CD4-positive, alpha-beta T cell treated with Interleukin-10 for 1 hour (primary cell): Measurements from ENCODE around the gene UNC13B.
"Not testable (repeated sequence)": the region's sequence is repeated elsewhere in the genome, so short reads cannot be mapped to it uniquely, and the experiment has no call there.

Experiments used
- DNase-seq: peaks from one replicate; pipeline ENCODE4 v3.0.0-alpha.2; 2020

Gene UNC13B

GRCh38 chr9:35161713-35162604 is at the start of gene UNC13B:
Gene UNC13B, plus strand, starts transcription at chr9:35162009. Its CDS starts 275 bp downstream, at chr9:35162284.
- peak; percentile 81 for DNase-seq

DNA sequence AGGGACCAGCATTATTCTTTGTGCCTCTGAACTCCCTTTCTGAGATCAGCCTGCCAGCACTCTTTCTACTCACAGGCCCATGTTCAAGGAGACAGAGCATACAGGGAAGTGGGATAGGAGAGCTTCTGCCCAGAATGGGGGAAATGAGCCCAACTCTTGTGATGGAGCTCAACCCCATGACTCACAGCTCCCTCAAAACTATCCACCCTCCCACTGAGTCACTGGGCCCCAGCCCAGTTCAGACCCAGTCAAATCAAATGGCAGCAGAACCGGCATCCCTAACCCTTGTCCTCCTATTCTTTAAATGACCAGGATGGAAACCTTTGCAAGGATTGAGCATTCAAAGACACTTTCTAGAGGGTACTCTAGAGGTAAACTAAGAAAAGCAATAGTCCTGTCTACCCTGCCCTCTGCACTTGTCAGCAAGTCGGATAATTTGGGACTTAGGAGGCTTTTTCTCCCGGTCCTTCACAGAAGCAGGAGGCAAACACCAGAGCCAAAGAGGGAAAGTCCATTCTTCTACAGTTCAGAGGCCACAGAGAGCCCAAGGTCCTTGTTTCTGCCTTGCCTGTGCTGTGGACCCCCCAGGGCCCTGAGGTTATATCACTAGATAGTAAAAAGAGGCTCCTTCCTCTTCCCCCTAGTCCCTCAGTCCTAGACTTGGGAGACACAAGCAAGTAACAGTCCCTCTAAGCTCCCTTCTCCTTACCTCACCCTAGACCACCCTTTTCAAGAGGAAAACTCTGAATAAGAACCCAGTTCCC is 49.4 kb upstream of the UNC13B start:
- no peak for DNase-seq

DNA sequence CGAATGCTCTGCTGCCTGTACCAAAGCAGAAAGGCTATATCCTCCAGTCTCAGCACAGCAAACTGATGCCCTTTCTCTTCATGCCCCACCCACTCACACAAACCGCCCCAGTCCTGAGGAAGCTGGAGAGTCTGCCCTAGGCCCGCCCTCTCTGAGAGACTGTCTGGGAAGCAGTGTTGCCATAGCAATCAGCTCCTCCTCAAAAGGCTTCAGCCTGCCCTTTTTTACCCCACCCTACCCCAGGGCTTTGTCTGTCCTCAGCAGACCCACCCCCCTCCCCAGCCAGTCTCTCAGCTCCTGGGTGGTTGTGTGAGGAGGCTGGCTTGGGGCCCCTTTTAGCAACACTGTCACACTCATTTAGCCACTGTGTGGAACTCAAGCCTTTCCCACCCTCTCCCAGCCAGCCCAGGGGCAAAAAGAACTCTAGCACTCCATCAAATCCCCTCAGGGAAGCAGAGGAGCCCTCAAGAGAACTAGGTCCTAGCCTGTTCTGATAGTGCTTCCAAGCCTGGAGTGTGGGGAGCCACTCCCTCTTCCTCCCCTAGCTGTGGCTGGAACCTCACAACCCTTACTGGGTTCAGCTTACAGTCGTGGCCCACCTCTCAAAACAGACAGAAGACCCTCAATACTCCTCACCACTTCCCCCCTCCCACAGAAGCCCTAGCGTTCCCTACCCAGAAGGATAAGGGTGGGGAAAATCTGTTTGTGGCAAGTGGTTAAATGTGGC is 47.5 kb upstream of the UNC13B start:
- peak; percentile 89 for DNase-seq

DNA sequence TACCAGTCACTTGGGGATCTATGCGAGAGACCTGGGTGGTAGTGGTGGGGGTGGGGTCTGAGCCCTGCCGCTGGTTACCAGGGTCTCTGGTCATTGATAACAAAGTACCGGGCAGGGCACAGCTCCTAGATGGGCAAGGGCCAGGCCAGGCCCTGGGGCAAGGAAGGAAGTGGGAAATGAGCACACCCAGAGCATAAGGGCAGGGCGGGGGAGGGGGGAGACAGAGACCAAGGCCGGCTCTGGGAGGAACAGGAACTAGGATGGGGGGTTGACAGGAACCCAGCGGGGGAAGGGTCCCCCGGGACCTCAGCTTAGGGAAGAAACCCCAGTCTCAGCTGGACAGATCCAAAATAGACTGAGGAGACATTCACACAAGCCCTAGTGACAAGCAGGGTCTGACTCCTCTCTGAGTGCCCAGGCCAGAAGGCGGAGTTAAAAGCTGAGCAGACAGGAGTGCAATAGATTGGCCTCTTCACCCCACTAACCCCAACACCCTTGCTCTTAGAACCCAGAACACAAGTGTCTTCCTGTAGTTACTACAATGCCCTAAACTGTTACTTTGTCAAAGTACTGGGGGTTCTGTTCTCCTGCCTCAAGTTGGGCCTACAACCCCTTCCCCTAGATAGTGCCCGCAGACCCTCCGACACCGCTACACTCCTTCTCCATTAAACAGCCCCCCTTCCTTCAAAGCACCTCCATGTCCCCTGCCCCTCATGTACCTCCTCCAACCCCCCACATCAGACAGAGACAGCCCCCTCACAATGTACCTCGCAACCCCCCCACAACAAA is 46.8 kb upstream of the UNC13B start:
- peak; percentile 55 for DNase-seq

DNA sequence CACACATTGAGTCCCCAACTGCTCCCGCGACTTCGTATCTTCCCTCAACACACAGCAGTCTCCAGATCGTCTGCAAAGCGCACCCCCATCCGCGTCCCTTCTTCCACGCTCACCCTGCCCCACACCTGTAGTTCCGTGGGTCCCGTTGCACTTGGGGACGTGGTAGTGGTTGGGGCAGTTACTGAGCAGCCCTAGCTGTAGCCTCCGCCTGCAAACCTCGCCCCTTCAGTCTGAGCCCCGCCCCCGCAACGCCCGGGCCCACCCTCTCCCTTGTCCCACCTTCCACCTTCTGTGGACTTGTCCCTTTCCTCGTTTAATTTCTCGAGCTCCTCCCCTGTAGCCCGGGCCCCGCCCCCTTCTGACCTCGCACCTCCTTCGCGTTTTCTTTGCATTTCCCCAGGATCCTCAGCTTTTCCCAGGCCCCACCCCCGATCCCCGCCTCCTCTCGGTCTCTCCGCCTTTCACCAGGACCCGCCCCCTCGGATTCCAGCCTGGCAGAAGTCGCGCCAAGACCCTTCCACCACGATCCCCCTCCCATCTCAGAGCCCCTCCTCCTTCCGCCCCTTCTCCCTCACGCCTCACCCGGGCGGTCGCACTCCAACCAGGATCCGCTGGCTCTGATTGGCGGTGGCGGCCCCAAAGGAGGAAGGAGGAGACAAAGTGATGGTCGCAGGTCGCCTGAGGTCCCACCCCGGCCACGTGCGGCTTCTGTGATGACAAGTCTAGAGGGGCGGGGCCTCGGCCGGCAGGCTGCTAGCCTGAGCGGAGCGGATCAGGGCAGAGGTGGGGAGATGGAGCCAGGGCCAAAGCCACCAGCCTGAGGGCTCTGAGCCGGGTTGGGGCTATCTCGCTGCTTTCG is 45.9 kb upstream of the UNC13B start, which contains the start of gene ATOSB:
TSS of gene ATOSB (minus strand) at position 183 of the 859 bp plus-strand sequence. CDS start 7,588 bp downstream, outside the sequence.
- DNase-seq: peak; percentile 94

GRCh38 chr9:35116539-35116897 is 45.3 kb upstream of the UNC13B start:
- no peak for DNase-seq

DNA sequence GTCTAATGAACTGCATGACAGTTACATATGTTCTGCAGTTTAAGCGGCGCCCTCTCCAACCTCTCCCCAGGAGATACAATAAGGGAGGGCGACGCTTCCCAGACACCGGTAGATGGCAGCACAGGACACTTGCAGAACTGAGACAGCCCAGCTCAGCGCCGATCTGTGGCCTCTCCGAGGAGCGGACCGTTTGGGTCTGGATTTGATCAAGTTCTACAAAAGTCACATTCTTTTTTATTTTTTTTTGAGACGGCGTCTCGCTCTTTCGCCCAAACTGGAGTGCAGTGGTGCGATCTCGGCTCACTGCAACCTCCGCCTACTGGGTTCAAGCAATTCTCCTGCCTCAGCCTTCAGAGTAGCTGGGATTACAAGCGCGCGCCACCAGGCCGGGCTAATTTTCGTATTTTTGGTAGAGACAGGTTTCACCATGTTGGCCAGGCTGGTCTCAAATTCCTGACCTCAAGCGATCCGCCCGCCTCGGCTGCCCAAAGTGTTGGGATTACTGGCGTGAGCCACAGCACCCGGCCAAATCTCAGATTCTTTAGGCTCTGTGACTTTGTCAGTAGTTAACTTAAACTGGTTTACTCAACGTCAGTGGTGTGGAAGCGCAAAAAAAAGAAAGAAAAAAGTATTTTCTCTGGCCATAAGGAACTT is 44.8 kb upstream of the UNC13B start:
- peak; percentile 93 for DNase-seq

DNA sequence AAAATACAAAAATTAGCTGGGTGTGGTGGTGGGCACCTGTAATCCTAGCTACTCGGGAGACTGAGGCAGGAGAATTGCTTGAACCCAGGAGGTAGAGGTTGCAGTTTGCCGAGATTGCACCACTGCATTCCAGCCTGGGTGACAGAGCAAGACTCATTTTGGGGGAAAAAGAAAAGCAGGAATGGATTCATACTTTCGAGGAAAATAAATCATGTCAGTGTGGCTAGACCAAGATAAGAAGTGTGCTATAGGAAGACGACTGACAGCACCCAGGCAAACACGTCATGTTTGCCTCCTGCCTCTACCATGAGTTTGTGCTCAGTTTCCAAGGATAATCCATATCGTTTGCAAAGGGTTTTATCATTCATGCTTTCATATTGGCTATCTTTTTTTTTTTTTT is 26.9 kb upstream of the UNC13B start:
- no peak for DNase-seq

DNA sequence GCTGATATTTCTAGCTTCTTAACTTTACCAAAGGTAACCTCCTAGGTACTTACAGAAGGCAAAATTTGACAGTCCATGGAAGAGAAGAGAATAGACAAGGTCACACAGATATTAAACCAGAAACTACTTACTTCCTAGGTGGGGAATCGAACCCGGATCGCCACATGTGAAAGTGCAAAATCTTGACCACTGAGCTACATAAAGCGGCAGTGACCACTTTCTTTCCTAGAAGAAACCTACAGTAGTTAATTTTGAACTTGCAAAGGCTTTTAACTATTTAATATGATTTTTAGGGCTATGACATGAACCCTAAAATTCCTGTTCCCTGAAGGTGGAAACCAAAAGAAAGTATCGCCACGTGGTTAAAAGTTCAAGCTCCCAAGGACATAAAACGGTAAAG is 25.8 kb upstream of the UNC13B start:
- no peak for DNase-seq

DNA sequence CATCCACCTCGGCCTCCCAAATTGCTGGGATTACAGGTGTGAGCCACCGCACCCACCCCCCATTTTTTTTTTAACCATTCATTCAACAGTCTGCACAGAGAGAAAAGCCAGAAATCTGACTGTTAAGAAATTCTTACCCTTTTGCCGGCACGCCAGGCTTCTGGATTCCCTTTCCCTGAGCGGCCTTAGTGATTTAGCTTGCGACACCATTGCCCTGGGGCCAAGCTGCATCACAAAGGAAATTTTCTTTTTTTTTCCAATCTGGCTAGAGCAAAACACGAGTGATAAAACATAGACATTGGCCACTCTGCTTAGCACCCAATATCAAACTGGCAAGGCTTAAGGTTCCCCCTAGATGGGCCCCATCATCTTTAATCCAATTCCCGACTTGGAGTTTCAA is 24.9 kb upstream of the UNC13B start:
- no peak for DNase-seq

DNA sequence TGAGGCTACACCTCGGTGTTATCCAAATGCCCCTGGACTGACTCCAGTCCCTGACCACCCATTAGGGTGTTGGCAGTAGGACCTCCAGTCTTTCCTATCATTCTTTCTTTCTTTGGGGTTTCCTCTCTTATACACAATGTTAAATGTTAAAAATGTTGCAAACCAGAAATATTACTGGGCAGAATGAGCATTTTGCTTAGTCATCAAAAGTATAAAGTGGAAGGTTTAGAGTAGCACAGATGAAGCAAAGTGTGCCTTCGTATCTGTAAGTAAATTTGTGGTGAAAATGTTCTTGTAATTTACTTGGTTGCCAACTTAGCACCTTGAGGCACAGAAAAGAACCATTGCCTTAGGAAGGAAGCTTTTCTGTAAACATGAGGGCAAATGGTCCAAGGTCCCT is 21.7 kb upstream of the UNC13B start:
- DNase-seq: no peak

- DNase-seq: no peak
Observed at GRCh38 chr9:35142037-35142436, 19.8 kb upstream of the UNC13B start.

DNA sequence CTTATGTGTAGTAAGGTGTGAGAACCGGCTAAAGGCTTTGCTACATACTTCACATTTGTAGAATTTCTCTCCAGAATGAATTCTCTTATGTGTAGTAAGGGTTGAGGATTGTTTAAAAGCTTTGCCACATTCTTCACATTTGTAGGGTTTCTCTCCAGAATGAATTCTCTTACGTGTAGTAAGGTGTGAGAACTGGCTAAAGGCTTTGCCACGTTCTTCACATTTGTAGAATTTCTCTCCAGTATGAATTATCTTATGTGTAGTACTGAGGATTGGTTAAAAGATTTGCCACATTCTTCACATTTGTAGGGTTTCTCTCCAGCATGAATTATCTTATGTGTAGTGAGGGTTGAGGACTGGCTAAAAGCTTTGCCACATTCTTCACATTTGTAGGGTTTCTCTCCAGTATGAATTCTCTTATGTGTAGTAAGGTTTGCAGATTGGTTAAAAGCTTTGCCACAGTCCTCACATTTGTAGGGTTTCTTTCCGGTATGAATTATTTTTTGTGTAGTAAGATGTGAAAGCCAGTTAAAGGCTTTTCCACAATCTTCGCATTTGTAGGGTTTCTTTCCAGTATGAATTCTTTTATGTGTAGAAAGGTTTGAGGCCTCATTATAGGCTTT is 13.8 kb upstream of the UNC13B start:
- not testable (repeated sequence) for DNase-seq

DNA sequence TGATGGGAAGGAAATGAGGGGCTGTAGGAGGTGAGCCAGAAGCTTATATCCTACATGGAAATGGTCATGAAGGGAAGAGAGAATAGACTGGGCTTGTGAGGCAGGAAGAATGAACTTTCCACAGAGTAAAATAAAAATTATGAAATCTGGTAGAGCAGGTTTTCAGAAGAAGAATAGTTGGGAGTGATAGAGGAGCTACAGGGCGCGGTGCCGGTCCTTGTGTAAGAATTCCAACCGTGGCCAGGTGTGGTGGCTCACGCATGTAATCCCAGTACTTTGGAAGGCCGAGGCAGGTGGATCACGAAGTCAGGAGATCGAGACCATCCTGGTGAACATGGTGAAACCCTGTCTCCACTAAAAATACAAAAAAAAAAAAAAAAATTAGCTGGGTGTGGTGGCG is 8.9 kb upstream of the UNC13B start:
- DNase-seq: no peak

DNA sequence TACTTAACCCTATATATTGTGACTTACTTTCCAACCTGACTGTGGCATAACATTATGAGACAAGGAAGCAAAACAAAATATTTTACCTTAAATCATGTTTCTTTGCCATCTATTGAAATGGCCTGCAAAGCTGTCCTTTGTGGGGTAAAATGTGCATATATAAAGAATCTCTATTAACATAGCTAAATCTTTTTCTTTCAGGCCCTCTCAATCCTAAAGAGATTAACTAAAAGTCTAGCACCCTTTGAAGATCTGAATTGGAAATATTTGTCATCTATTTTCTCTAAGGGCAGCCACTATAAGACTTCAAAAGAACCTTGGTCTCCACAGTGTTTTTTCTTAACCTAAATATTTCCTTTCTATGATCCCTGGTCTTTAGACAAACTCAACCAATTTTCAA is 5.0 kb upstream of the UNC13B start:
- DNase-seq: no peak

GRCh38 chr9:35157836-35158235 is 4.0 kb upstream of the UNC13B start:
- not testable (repeated sequence) for DNase-seq

DNA sequence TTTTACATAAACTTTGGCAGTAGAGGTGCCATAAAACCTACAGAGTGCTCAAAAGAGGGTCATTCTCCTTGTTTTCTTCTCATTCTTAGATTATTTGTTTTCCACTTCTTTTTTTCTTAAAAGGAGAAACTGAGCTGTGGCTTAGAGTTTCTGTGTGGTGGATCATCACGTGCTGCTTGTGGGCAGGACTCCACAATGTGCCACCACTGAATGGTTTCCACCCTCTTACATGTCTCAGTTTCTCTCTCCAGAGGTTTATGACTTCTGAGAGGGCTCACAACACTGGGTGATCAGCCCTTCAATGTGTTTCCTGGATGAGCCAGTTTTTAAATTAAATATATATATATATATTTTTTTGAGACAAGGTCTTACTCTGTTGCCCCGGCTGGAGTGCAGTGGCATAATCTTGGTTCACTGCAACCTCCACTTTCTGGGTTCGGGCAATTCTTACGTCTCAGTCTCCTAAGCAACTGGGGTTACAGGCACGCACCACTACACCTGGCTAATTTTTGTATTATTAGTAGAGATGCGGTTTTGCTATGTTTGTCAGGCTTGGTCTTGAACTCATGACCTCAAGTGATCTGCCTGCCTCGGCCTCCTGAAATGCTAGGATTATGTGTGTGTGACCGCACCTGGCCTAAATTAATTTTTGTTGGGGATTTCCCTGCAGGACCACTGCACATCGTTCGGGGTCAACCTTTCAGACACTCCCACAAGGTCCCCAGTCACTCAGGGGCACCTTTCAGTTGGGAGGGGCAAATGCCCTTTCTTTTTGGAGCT is 3.1 kb upstream of the UNC13B start:
- DNase-seq: no peak

- DNase-seq: peak; percentile 15
Observed at GRCh38 chr9:35162605-35163315, 951 bp downstream of the UNC13B start.

DNA sequence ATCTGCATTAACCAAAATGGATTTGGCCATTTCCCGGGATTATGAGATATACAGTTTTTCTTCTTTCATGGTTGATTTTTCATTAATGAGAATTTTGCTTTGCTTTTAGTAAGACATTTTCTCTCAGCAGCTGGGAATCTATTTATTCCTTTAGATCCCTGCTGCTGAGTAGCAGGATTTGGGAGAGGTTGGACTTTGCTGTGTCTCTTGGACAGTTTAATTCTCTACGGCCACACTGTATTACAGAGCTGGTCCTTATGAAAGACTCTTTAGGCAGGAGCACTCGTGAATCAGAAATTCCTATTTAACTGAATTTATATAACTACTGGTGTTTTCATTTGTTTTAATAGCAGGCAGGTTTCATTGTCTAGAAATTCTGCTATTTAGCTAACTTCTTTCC is 1.6 kb downstream of the UNC13B start:
- DNase-seq: no peak
